GM12865 (cell line): ENCODE measurements around the gene RAVER1.
A peak's percentile ranks its signal among the peaks of the same experiment; 100 is the strongest.

Experiments used
- DNase-seq: peaks from one replicate; pipeline ENCODE4 v3.0.0; 2010; ENCODE audit warnings: low read depth
- H3K4me3 ChIP-seq: 2 replicates; pipeline ENCODE4 v1.5.1; 2011; ENCODE audit warnings: mild to moderate bottlenecking, low read depth, low read length, control low read depth
- TF ChIP-seq, protein P1 (sequence below): IDR thresholded peaks from 2 replicates; pipeline ENCODE4 v1.5.1; 2011; ENCODE audit warnings: low read length, control low read depth, low read depth, inconsistent platforms; ENCODE audit not compliant: insufficient read depth; ENCODE audit errors: missing control alignments

The RAVER1 gene

DNA sequence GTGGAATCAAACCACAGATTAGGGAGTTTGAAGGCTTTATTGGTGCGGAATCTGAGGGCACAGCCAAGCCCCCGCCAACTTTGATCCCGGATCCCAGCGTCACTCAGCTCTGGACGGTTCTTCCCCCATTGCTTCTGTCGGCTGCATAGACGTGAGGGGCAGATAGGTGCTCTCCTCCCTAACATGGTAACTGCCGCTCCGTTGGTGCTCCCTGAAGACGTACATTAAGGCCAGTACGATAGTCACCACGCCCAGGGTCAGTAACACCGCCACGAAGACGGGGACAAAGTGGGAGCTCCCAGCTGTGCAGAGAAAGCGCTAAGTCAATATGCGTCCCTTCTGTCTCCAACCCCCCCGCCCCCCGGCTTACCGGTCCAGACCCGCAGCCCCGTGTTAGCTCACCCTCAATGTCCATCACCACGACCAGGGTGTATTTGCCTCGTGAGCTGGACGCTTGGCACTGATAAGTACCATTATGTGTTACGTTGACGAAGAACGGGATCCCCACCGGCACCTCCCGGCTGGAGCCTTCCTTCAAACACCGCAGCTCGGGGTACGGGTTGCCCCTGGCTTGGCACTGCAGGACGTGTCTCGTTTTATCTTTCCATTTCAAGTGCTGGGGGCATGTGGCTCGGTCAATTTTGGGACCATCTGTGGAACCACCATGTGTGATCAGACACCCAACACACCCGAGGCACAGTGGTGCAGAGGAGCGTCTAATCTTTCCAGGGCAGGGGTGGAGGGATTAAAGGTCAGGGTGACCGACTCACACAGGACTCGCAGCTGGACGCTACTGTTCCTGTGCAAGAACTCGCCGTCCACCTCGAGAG, 644 bp upstream of the RAVER1 start:
- TF ChIP-seq, protein P1, sequence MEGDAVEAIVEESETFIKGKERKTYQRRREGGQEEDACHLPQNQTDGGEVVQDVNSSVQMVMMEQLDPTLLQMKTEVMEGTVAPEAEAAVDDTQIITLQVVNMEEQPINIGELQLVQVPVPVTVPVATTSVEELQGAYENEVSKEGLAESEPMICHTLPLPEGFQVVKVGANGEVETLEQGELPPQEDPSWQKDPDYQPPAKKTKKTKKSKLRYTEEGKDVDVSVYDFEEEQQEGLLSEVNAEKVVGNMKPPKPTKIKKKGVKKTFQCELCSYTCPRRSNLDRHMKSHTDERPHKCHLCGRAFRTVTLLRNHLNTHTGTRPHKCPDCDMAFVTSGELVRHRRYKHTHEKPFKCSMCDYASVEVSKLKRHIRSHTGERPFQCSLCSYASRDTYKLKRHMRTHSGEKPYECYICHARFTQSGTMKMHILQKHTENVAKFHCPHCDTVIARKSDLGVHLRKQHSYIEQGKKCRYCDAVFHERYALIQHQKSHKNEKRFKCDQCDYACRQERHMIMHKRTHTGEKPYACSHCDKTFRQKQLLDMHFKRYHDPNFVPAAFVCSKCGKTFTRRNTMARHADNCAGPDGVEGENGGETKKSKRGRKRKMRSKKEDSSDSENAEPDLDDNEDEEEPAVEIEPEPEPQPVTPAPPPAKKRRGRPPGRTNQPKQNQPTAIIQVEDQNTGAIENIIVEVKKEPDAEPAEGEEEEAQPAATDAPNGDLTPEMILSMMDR, result no peak
- no peak for DNase-seq
- peak overlapping the region; percentile 75 for H3K4me3 ChIP-seq

GRCh38 chr19:10332158-10332964, 968 bp downstream of the RAVER1 start:
- TF ChIP-seq, protein P1, result no peak
- peak overlapping the region; percentile 75 for H3K4me3 ChIP-seq

DNA sequence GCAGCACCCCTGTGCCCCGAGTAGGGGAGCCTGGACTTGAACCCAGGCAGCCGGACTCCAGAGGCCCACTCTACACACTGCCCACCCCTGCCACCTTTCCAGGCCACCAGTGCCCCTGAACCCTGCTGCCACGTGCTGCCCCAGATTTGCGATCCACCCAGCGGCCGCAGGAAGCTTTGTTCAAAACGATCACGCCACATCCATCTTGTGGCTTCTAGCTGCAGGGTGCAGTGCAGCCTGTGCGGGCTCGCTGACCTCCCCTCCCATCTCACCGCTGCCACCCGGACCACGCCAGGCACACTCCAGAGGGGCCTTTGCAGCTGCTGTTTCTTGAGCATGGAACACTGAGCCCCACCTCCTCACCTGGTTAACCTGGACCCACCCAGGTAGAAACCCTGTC, 3.8 kb downstream of the RAVER1 start:
- H3K4me3 ChIP-seq, result no peak overlapping the region
- no peak for DNase-seq
- TF ChIP-seq, protein P1, result no peak

More at GRCh38 chr19:10332158-10332964, 968 bp downstream of the RAVER1 start:
- DNase-seq, result no peak

- H3K4me3 ChIP-seq, result no peak overlapping the region
- no peak for DNase-seq
- TF ChIP-seq, protein P1, result no peak
Observed at GRCh38 chr19:10328558-10329429, 4.5 kb downstream of the RAVER1 start.

DNA sequence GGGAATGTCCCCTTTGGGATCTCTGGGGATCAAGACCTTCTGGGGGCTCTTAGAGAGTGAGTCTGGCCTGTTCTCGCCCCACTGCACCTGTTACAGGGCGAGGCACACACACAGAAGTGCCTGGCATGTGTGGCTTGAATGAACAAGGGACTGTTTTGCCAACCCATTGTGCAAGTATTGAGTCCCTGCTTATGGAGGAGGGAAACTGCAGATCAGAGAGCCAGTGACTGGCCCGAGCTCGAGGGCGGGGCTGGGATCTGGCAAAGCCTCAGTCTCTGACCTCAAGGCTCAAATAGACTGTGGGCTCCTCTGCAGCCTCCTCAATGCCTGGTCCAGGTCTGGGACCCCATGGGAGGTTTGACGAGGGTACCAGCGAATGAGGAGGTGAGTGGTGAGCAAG, 5.5 kb downstream of the RAVER1 start:
- TF ChIP-seq, protein P1, result no peak
- no peak overlapping the region for H3K4me3 ChIP-seq
- no peak for DNase-seq

DNA sequence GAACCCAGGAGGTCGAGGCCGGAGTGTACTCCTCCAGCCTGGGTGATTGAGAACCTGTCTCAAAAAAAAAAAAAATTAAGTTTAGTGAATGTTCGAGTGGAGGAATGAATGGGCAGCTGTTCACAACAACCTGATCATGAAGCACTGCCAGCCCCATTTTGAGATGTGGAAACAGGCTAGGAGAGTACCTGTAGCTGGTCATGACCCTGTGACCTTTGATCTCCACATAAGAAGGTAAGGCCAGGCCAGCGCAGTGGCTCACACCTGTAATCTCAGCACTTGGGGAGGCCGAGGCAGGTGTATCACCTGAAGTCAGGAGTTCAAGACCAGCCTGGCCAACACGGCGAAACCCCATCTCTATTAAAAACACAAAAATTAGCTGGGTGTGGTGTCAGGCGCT, 7.6 kb downstream of the RAVER1 start:
- no peak for DNase-seq
- TF ChIP-seq, protein P1, result no peak
- no peak overlapping the region for H3K4me3 ChIP-seq
